GM18517 (cell line): Measurements from ENCODE around the gene CLDN3.
"Not testable (repeated sequence)": the region's sequence is repeated elsewhere in the genome, so short reads cannot be mapped to it uniquely, and the experiment has no call there.

Experiments used
- ATAC-seq: cut with Tn5 transposase; IDR thresholded peaks from one replicate; pipeline ENCODE4 v1.9.1; 2021; ENCODE audit warnings: mild to moderate bottlenecking, moderate library complexity; ENCODE audit not compliant: unreplicated experiment

CLDN3 gene

DNA sequence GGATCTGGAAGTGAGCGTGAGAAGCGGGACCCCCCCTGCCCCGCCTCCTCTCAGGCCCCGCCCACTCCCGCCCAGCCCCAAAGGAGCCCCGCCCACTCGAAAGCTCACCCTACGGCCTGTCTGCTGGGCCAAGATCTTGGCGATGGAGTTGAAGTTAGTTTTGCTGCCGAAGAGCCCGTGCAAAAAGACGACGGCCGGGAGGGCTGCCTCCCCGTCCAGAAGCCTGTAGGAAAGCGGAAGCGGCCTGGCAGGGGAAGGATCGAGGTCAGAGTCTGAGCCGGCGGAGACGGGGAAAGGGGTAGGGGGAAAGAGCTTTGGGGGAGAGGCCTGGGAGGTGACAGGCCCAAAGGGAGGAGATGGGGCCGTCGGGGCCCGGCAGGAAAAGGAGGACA is 31.9 kb downstream of the CLDN3 start:
- peak; percentile 11 for ATAC-seq

DNA sequence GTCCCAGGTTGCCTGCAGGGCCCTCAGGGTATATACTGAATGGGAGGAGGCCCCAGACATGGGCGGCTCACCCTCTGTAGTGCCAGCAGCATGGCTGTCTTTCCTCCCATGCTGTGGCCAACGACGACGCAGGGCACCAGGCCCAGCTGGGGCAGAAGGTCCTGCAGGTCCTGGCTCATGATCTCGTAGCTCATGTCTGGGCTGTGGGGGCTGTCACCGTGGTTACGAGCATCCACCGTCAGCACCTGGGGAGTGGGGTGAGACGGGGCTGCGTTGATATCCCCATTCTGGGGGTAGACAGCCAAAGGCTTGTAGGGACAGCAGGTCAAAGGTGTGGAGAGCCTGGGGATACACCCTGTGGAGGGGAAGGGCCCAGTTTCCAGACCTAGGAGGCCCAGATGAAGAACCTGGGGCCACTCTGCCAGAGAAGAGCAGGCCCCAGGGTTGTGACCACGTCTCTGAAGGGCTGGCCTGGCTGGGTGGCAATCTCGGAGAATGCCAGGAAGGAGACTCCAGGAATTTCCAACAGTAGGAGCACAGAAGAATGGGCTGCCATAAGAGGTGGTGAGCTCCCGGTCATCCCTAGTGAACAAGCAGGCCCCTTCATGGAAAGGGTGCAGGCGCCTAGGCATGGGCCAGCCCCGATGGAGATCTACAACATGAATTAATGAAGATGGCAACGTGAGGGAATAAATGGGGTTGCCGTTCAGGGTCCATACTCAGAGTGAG is 32.4 kb downstream of the CLDN3 start:
- ATAC-seq: no peak

GRCh38 chr7:73736885-73737284 is 33.2 kb downstream of the CLDN3 start:
- ATAC-seq: no peak

- ATAC-seq: no peak
Observed at GRCh38 chr7:73735528-73735905, 34.6 kb downstream of the CLDN3 start.

DNA sequence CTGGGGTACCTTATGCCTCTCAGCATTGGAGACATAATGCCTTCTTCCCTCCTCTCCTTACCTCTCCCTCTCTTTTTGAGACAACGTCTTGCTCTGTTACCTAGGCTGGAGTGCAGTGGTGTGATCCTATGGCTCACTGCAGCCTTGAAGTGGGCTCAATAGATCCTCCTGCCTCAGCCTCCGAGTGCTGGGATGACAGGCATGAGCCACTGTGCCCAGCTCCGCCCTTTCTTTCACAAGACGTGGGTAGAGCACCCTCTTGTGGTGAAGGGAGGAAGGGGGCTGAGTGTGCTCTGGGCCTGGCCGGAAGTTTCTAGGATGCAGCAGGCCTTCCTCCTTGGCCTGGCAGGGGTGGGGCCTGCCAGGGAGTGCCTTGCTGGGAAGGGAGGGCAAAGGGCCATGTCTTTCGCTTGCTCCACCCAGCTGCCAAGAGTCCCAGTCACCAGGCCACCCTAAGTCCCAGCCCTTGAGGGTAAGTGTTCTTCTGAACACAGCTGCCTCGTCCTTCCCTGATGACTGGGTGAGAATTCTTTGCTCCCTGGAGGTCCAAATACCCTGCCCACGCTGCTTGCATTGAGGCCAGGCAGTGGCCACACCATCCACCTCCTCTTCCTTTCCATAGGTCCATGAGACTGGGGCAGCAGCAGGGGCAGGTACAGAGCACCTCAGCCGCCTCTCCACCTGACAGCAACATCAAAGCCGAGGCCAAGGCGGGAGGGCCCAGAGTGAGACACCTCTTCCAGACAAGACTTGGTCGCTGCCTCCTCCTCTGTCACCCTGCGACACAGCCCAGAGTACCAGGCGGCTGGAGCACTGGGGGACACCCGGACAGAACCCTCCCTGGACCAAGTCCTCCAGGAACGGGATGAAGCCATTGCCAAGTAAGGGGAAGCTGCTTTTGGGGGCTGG is 35.2 kb downstream of the CLDN3 start:
- ATAC-seq: no peak

- no peak for ATAC-seq
Observed at GRCh38 chr7:73732397-73732796, 37.7 kb downstream of the CLDN3 start.

DNA sequence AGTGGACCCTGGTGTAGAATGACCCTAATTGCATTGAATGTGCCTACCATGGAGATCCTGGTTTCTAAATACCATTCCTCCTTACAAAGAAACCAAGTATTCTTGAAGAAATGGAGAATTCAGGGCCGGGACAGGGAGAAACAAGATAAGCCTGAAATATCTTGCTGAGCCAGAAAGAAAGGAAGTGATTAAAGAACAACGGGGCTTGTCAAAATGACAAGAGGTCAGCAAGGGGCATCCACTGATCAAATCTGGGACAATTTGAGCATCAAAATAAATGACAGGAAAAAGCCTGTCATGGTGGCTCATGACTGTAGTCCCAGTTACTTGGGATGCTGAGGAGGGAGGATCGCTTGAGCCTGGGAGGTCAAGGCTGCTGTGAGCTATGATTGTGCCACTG is 39.6 kb downstream of the CLDN3 start:
- ATAC-seq: no peak

GRCh38 chr7:73728551-73728950 is 41.5 kb downstream of the CLDN3 start:
- no peak for ATAC-seq

GRCh38 chr7:73727952-73728351 is 42.1 kb downstream of the CLDN3 start:
- no peak for ATAC-seq

GRCh38 chr7:73726083-73726466 is 44.0 kb downstream of the CLDN3 start:
- peak; percentile 18 for ATAC-seq

DNA sequence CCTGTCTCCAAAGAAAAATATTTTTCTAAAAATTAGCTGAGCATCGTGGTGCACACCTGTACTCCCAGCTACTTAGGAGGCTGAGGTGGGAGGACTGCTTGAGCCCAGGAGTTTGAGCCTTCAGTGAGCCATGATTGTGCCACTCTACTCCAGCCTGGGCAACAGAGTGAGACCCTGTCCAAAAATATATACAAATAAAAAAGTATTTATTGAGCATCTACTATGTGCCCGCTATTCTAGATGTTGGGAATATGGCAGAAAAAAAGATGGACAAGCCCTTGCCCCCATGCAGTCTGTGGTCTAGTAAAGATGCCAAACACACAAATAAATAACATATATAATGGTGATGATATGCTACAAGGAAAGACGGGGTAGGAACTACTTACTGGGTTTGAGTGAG is 46.3 kb downstream of the CLDN3 start:
- no peak for ATAC-seq

GRCh38 chr7:73722785-73723184 is 47.3 kb downstream of the CLDN3 start:
- no peak for ATAC-seq

GRCh38 chr7:73722182-73722581 is 47.9 kb downstream of the CLDN3 start:
- not testable (repeated sequence) for ATAC-seq

GRCh38 chr7:73721377-73721817 is 48.7 kb downstream of the CLDN3 start:
- ATAC-seq: no peak

GRCh38 chr7:73720443-73720842 is 49.6 kb downstream of the CLDN3 start:
- not testable (repeated sequence) for ATAC-seq

DNA sequence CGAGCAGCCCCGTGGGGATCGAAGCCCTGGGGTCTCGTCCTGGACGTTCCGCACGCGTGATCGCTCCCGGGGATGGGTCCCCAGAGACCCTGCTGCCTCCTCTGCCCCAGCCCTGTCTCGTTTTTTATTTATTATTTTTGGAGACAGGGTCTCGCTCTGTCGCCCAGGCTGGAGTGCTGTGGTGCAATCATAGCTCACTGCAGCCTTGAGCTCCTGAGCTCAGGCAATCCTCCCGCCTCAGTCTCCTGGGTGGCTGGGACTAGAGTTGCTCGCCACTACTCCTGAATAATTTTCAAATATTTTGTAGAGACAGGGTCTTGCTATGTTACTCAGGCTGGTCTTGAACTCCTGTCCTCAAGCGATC is 50.3 kb downstream of the CLDN3 start:
- ATAC-seq: peak; percentile 12
